Measurements from ENCODE around the gene PLP2. TPM values are rescaled to one million over a fixed set of nuclear protein-coding genes. Genes with fewer than 3 reads are reported as not detected.

The PLP2 gene
- total RNA-seq, 1 donor from 2014 or later, result 12.2 TPM

GRCh38 chrX:49160908-49161307, 10.8 kb upstream of the PLP2 start:
- Mint-ChIP-seq H3K4me3 (ENCODE audit: unreplicated experiment) (no peak overlapping the region), H3K27me3 (ENCODE audit: unreplicated experiment) (peaks cover 8% of the 10 kb centered on the region), H3K9me3 (ENCODE audit: unreplicated experiment) (no peaks in the 10 kb centered on the region), H3K27ac (ENCODE audit: unreplicated experiment) (no peak overlapping the region), H3K36me3 (ENCODE audit: unreplicated experiment) (no peaks in the 10 kb centered on the region), H3K4me1 (ENCODE audit: low read depth, unreplicated experiment) (peaks cover 4% of the 10 kb centered on the region)
- DNase-seq, result no peak
- TF ChIP-seq CTCF (IDR thresholded peaks at IDR 0.05; ENCODE audit: partially characterized antibody, unreplicated experiment), result no peak

GRCh38 chrX:49161632-49162031, 10.1 kb upstream of the PLP2 start:
- DNase-seq, result no peak
- no peak for TF ChIP-seq CTCF (IDR thresholded peaks at IDR 0.05; ENCODE audit: partially characterized antibody, unreplicated experiment)
- Mint-ChIP-seq H3K27me3 (ENCODE audit: unreplicated experiment) (peaks cover 9% of the 10 kb centered on the region), H3K4me1 (ENCODE audit: low read depth, unreplicated experiment) (peaks cover 4% of the 10 kb centered on the region), H3K9me3 (ENCODE audit: unreplicated experiment) (no peaks in the 10 kb centered on the region), H3K36me3 (ENCODE audit: unreplicated experiment) (no peaks in the 10 kb centered on the region), H3K4me3 (ENCODE audit: unreplicated experiment) (no peak overlapping the region), H3K27ac (ENCODE audit: unreplicated experiment) (no peak overlapping the region)

GRCh38 chrX:49162620-49163019, 9.1 kb upstream of the PLP2 start, which contains the start of gene MAGIX:
MAGIX (plus strand) TSS chrX:49162758; CDS start chrX:49162890, 132 bp downstream.
- Mint-ChIP-seq H3K27ac (ENCODE audit: unreplicated experiment) (no peak within 1 kb of the TSS), H3K4me3 (ENCODE audit: unreplicated experiment) (peak within 1 kb of the TSS; percentile 64), H3K9me3 (ENCODE audit: unreplicated experiment) (no peaks in the 10 kb centered on the region), H3K27me3 (ENCODE audit: unreplicated experiment) (peaks cover 9% of the 10 kb centered on the region), H3K36me3 (ENCODE audit: unreplicated experiment) (no peaks in the 10 kb centered on the region), H3K4me1 (ENCODE audit: low read depth, unreplicated experiment) (peaks cover 5% of the 10 kb centered on the region)
- DNase-seq, result no peak
- no peak for TF ChIP-seq CTCF (IDR thresholded peaks at IDR 0.05; ENCODE audit: partially characterized antibody, unreplicated experiment)

- Mint-ChIP-seq H3K4me3 (ENCODE audit: unreplicated experiment) (peak overlapping the region; percentile 83), H3K36me3 (ENCODE audit: unreplicated experiment) (no peaks in the 10 kb centered on the region), H3K9me3 (ENCODE audit: unreplicated experiment) (no peaks in the 10 kb centered on the region), H3K4me1 (ENCODE audit: low read depth, unreplicated experiment) (peaks cover 5% of the 10 kb centered on the region), H3K27ac (ENCODE audit: unreplicated experiment) (peak overlapping the region; percentile 92), H3K27me3 (ENCODE audit: unreplicated experiment) (peaks cover 9% of the 10 kb centered on the region)
- TF ChIP-seq CTCF (IDR thresholded peaks at IDR 0.05; ENCODE audit: partially characterized antibody, unreplicated experiment), result peak; percentile 84
- peak; percentile 82 for DNase-seq
Measured at GRCh38 chrX:49163555-49164419, 7.9 kb upstream of the PLP2 start.

Measured in glutamatergic neuron (in vitro differentiated cells).